Stimulated activated CD8-positive, alpha-beta memory T cell treated with anti-CD3 and anti-CD28 coated beads, Interleukin-2, amount 100 ng/mL, for 1 hour (primary cell): Measurements from ENCODE around the gene GPR84.
"Not testable (repeated sequence)": the region's sequence is repeated elsewhere in the genome, so short reads cannot be mapped to it uniquely, and the experiment has no call there.

Source experiments
- DNase-seq, 2 donors: peaks; one replicate each; pipeline ENCODE4 v3.0.0-alpha.2; 2020; ENCODE audit warnings: low read depth in 2 of 2

GPR84 gene

GRCh38 chr12:54325442-54326109 lies 38.7 kb downstream of the GPR84 start:
- not testable (repeated sequence) for DNase-seq

- DNase-seq = peak; percentile 79 to 84
Measured at GRCh38 chr12:54324617-54325441, 39.5 kb downstream of the GPR84 start, which contains the start of gene COPZ1. TSS of gene COPZ1 (plus strand) at chr12:54325131. CDS start at chr12:54325164, 33 bp downstream.

GRCh38 chr12:54321363-54321762 lies 42.9 kb downstream of the GPR84 start:
- no peak for DNase-seq
